Measurements from ENCODE around the gene TUBGCP3.

TUBGCP3 gene

GRCh38 chr13:112474869-112475268, 113.1 kb downstream of the TUBGCP3 start:
- DNase-seq, result no peak

GRCh38 chr13:112473818-112474217, 114.1 kb downstream of the TUBGCP3 start:
- no peak for DNase-seq

GRCh38 chr13:112469071-112469745, 118.7 kb downstream of the TUBGCP3 start:
- no peak for DNase-seq

- DNase-seq, result no peak
Measured at GRCh38 chr13:112468069-112468468, 119.9 kb downstream of the TUBGCP3 start.

- DNase-seq, result no peak
Measured at GRCh38 chr13:112467236-112467635, 120.7 kb downstream of the TUBGCP3 start.

- DNase-seq, result no peak
Measured at GRCh38 chr13:112466132-112467058, 121.6 kb downstream of the TUBGCP3 start.

GRCh38 chr13:112465251-112466131, 122.5 kb downstream of the TUBGCP3 start:
- no peak for DNase-seq

GRCh38 chr13:112464720-112465119, 123.2 kb downstream of the TUBGCP3 start:
- no peak for DNase-seq

GRCh38 chr13:112462408-112462807, 125.5 kb downstream of the TUBGCP3 start:
- no peak for DNase-seq

- DNase-seq, result no peak
Measured at GRCh38 chr13:112457485-112457884, 130.5 kb downstream of the TUBGCP3 start.

- no peak for DNase-seq
Measured at GRCh38 chr13:112457081-112457480, 130.9 kb downstream of the TUBGCP3 start.

- DNase-seq, result no peak
Measured at GRCh38 chr13:112456138-112457056, 131.6 kb downstream of the TUBGCP3 start.

- DNase-seq, result no peak
Measured at GRCh38 chr13:112455476-112456059, 132.4 kb downstream of the TUBGCP3 start.

- DNase-seq, result no peak
Measured at GRCh38 chr13:112454648-112455334, 133.2 kb downstream of the TUBGCP3 start.

- DNase-seq, result no peak
Measured at GRCh38 chr13:112453874-112454647, 133.9 kb downstream of the TUBGCP3 start.

- no peak for DNase-seq
Measured at GRCh38 chr13:112453207-112453829, 134.6 kb downstream of the TUBGCP3 start.

GRCh38 chr13:112452380-112453206, 135.4 kb downstream of the TUBGCP3 start:
- no peak for DNase-seq

- DNase-seq, result no peak
Measured at GRCh38 chr13:112451512-112452379, 136.2 kb downstream of the TUBGCP3 start.
